Raji (cell line): ENCODE results near the gene FAM76A.

Experiments
- POLR2A ChIP-seq: IDR thresholded peaks from 2 replicates; pipeline ENCODE4 v1.6.1; 2011; ENCODE audit warnings: low read depth, low read length, control low read depth; ENCODE audit not compliant: insufficient read depth

FAM76A gene

GRCh38 chr1:27763358-27763757, 37.6 kb downstream of the FAM76A start:
- TF ChIP-seq POLR2A, result no peak

- no peak for TF ChIP-seq POLR2A
Measured at GRCh38 chr1:27770293-27770830, 44.6 kb downstream of the FAM76A start.

- TF ChIP-seq POLR2A, result no peak
Measured at GRCh38 chr1:27772036-27772931, 46.5 kb downstream of the FAM76A start.

- peak; percentile 96 for TF ChIP-seq POLR2A
Measured at GRCh38 chr1:27772932-27773825, 47.4 kb downstream of the FAM76A start, which contains the start of gene STX12. Gene STX12 (plus strand): TSS chr1:27773219. CDS start chr1:27773308, 89 bp downstream.

- TF ChIP-seq POLR2A, result no peak
Measured at GRCh38 chr1:27773826-27774445, 48.2 kb downstream of the FAM76A start.

- no peak for TF ChIP-seq POLR2A
Measured at GRCh38 chr1:27774654-27775053, 48.9 kb downstream of the FAM76A start.

- no peak for TF ChIP-seq POLR2A
Measured at GRCh38 chr1:27778056-27778455, 52.3 kb downstream of the FAM76A start.

GRCh38 chr1:27779122-27779521, 53.4 kb downstream of the FAM76A start:
- TF ChIP-seq POLR2A, result no peak

GRCh38 chr1:27782950-27783349, 57.2 kb downstream of the FAM76A start:
- no peak for TF ChIP-seq POLR2A

GRCh38 chr1:27784700-27785099, 58.9 kb downstream of the FAM76A start:
- TF ChIP-seq POLR2A, result no peak

GRCh38 chr1:27785781-27786455, 60.2 kb downstream of the FAM76A start:
- TF ChIP-seq POLR2A, result no peak

GRCh38 chr1:27787895-27788294, 62.1 kb downstream of the FAM76A start:
- no peak for TF ChIP-seq POLR2A

GRCh38 chr1:27789540-27790041, 63.8 kb downstream of the FAM76A start:
- TF ChIP-seq POLR2A, result no peak

- TF ChIP-seq POLR2A, result no peak
Measured at GRCh38 chr1:27795601-27796000, 69.8 kb downstream of the FAM76A start.
